Measurements from ENCODE around the gene MELTF. TPM values are rescaled to one million over a fixed set of nuclear protein-coding genes. Genes with fewer than 3 reads are reported as not detected.
A peak's percentile ranks its signal among the peaks of the same experiment; 100 is the strongest.
"Not testable (repeated sequence)": the region's sequence is repeated elsewhere in the genome, so short reads cannot be mapped to it uniquely, and the experiment has no call there.

MELTF gene
- 50.0 and 61.5 TPM in 2 replicates for total RNA-seq

DNA sequence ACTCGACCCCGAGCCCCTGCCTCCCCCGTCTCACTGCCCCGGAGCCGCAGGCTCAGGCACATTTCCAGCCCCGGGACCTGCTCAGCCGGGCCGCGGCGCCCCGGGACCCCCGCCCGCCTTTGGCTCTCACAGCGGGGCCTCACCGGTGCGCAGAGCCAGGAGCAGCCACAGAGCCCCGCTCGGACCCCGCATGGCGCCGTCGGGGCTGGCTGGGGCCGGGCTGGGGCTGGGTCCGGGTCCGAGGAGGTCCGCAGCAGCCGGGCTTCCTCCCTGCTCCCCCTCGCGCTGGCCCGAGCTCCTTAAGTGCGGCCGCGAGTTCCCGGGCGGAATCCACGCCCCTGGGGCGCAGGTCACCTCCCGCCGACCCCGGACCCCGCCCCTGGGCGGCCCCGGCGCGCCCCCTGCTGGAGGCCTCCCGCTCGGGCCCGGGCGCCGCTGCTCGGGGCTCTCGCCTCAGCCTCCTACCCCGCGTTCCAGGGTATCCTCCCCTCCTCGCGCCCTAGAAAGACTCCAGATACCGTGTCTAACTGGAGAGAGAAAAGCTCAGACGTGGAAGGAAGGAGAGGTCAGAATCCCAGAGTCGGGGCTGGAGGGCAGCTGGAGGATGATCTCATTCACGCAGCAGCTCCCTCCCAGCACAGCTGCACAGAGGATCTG, at the start of gene MELTF:
MELTF (minus strand) TSS at position 307 of the 657 bp plus-strand sequence; CDS start at position 192, 115 bp downstream.
- ATAC-seq (ENCODE audit: low read depth) (peak; percentile 73), DNase-seq (peak; percentile 83)
- H3K4me1 Mint-ChIP-seq: peaks cover 23% of the 10 kb centered on the region
- peak within 1 kb of the TSS; percentile 56 for H3K27ac Mint-ChIP-seq
- POLR2A ChIA-PET: interaction anchor here (0.6 to 4.9 kb wide), 9 partner anchors 8 to 290 kb away, joined by 3 to 50 read pairs (median 5); partner anchors contain the start of genes NCBP2 and PAK2
- CTCF ChIA-PET: interaction anchor here (0.8 to 4.9 kb wide), 13 partner anchors 9 to 160 kb away, joined by 3 to 78 read pairs (median 4); no protein-coding TSS in a partner anchor
- TF ChIP-seq, protein P1, sequence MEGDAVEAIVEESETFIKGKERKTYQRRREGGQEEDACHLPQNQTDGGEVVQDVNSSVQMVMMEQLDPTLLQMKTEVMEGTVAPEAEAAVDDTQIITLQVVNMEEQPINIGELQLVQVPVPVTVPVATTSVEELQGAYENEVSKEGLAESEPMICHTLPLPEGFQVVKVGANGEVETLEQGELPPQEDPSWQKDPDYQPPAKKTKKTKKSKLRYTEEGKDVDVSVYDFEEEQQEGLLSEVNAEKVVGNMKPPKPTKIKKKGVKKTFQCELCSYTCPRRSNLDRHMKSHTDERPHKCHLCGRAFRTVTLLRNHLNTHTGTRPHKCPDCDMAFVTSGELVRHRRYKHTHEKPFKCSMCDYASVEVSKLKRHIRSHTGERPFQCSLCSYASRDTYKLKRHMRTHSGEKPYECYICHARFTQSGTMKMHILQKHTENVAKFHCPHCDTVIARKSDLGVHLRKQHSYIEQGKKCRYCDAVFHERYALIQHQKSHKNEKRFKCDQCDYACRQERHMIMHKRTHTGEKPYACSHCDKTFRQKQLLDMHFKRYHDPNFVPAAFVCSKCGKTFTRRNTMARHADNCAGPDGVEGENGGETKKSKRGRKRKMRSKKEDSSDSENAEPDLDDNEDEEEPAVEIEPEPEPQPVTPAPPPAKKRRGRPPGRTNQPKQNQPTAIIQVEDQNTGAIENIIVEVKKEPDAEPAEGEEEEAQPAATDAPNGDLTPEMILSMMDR (IDR thresholded peaks at IDR 0.05): peak; percentile 93
- H3K4me3 Mint-ChIP-seq: peak within 1 kb of the TSS; percentile 82
- H3K27me3 Mint-ChIP-seq: peaks cover 24% of the 10 kb centered on the region
- H3K9me3 Mint-ChIP-seq: no peaks in the 10 kb centered on the region
- intact Hi-C loops (cut with micrococcal nuclease): loop anchor here (1.0 to 10.0 kb wide), 4 partner anchors 26 to 1125 kb away; partner anchors contain the start of gene TNK2
- H3K36me3 Mint-ChIP-seq (ENCODE audit: low read depth): no peaks in the 10 kb centered on the region

DNA sequence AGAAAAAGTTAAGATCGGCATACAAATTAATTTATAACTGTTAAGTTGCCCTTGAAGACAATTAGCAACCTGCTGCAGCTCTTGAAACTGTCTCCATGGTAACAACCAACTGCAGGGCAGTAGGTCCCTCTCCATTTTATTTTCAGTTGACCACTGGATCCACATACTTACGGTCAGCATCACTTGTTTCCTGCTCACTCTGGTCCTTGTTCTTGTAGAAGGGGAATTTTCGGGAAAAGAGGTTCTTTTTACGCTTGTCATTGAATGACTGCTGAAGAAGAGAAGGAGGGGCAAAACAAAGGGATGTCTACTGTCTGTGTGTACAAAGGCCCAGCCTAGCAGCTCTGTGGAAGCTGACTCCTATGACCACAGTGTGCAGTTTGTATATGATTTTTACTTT, 46.8 kb upstream of the MELTF start:
- Mint-ChIP-seq H3K4me1 (no peaks in the 10 kb centered on the region), H3K36me3 (ENCODE audit: low read depth) (peaks cover 49% of the 10 kb centered on the region), H3K9me3 (no peaks in the 10 kb centered on the region), H3K27me3 (no peaks in the 10 kb centered on the region), H3K27ac (no peak overlapping the region), H3K4me3 (no peak overlapping the region)
- TF ChIP-seq, protein P1 (IDR thresholded peaks at IDR 0.05): no peak
- CTCF ChIA-PET: no interaction called here
- ATAC-seq (ENCODE audit: low read depth): no peak
- DNase-seq: no peak
- POLR2A ChIA-PET: no interaction called here
- intact Hi-C loops (cut with micrococcal nuclease): no loop called here

DNA sequence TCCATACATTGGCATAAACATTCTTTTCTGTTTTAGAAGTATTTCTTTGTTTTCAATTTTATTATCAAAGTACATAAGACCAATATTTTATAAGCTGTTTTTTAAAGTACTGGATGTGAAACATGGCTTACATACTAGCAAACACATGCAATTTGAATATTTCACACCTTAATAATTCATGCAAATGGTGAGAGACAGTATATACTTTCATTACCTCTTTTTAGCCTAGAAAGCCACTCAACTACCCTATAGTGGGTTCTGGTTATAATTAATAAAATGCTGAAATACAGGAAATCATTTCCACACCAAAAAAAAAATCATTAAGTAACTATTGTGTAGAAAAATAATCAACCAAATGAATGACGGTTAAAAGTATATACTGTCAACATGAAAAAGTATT, 38.5 kb upstream of the MELTF start:
- DNase-seq (no peak), ATAC-seq (ENCODE audit: low read depth) (peak; percentile 69)
- ChIA-PET POLR2A (interaction anchor here (0.7 kb wide), 1 partner anchor 131 kb away, joined by 3 read pairs; no protein-coding TSS in a partner anchor), CTCF (no interaction called here)
- Mint-ChIP-seq H3K27ac (no peak overlapping the region), H3K4me1 (peaks cover 15% of the 10 kb centered on the region), H3K9me3 (no peaks in the 10 kb centered on the region), H3K36me3 (ENCODE audit: low read depth) (peaks cover 37% of the 10 kb centered on the region), H3K4me3 (no peak overlapping the region), H3K27me3 (no peaks in the 10 kb centered on the region)
- TF ChIP-seq, protein P1 (IDR thresholded peaks at IDR 0.05): no peak
- intact Hi-C loops (cut with micrococcal nuclease): no loop called here

DNA sequence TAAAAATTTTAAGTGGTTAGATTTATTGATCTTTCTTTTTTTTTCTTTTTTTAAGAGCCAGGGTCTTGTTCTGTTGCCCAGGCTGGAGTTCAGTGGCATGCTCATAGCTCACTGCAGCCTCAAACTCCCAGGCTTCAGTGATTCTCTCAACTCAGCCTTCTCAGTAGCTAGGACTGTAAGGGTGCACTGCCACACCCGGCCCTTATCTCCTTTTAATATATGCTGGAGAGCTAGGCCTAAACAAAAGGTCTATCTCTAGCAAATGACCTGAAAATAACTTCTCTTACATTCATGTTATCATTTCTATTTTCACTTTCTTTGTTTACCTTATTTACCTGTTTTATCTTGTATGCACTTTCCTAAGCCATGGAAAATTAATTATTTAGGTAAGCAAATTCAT, 35.2 kb upstream of the MELTF start:
- H3K4me3 Mint-ChIP-seq: no peak overlapping the region
- H3K27me3 Mint-ChIP-seq: no peaks in the 10 kb centered on the region
- peaks cover 15% of the 10 kb centered on the region for H3K4me1 Mint-ChIP-seq
- no peak overlapping the region for H3K27ac Mint-ChIP-seq
- POLR2A ChIA-PET: no interaction called here
- ATAC-seq (ENCODE audit: low read depth) (no peak), DNase-seq (no peak)
- peaks cover 55% of the 10 kb centered on the region for H3K36me3 Mint-ChIP-seq (ENCODE audit: low read depth)
- intact Hi-C loops (cut with micrococcal nuclease): no loop called here
- no peaks in the 10 kb centered on the region for H3K9me3 Mint-ChIP-seq
- CTCF ChIA-PET: no interaction called here
- TF ChIP-seq, protein P1 (IDR thresholded peaks at IDR 0.05): no peak

DNA sequence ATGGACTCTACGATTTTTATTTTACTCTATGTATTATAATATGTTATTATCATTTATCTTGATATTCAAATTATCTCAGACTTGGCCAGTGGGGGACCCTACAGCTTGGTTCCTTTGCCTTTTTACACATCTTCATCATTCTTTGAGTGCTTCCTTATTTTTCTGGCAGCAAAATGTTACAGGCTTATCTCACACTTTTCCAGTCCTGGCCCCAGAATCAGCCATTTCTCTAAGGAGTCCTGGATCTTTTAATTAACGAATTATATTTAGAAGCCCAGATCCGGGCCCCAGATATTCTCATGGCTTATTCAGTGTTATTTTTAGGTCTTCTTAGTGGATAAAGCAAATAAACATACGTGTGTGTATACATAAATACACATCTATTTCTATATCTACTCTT, 32.8 kb upstream of the MELTF start:
- CTCF ChIA-PET: interaction anchor here (0.5 kb wide), 1 partner anchor 126 kb away, joined by 3 read pairs; no protein-coding TSS in a partner anchor
- H3K36me3 Mint-ChIP-seq (ENCODE audit: low read depth): peaks cover 76% of the 10 kb centered on the region
- ATAC-seq (ENCODE audit: low read depth) (no peak), DNase-seq (no peak)
- H3K9me3 Mint-ChIP-seq: no peaks in the 10 kb centered on the region
- intact Hi-C loops (cut with micrococcal nuclease): no loop called here
- H3K4me3 Mint-ChIP-seq: no peak overlapping the region
- TF ChIP-seq, protein P1 (IDR thresholded peaks at IDR 0.05): no peak
- H3K27ac Mint-ChIP-seq: no peak overlapping the region
- H3K27me3 Mint-ChIP-seq: no peaks in the 10 kb centered on the region
- POLR2A ChIA-PET: no interaction called here
- H3K4me1 Mint-ChIP-seq: peaks cover 2% of the 10 kb centered on the region

DNA sequence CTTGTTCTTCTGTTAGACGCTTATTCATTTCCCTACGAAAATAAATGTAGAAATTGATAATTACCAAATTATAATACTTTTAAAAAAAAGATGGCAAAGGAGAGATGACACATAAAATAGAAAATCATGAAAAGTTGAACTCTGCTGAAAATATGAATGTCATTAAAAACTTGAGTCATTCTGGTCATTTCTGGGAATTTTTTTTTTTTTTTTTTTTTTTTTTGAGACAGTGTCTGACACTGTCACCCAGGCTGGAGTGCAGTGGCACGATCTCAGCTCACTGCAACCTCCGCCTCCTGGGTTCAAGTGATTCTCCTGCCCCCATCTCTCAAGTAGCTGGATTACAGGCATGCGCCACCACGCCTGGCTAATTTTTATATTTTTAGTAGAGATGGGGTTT, 22.0 kb upstream of the MELTF start:
- not testable (repeated sequence) for H3K9me3 Mint-ChIP-seq

More for the DNA sequence above, 22.0 kb upstream of the MELTF start:
- peaks cover 67% of the 10 kb centered on the region for H3K36me3 Mint-ChIP-seq (ENCODE audit: low read depth)
- intact Hi-C loops (cut with micrococcal nuclease); H3K27me3 Mint-ChIP-seq; DNase-seq; CTCF ChIA-PET; H3K4me3 Mint-ChIP-seq: not testable (repeated sequence)
- H3K4me1 Mint-ChIP-seq: peaks cover 11% of the 10 kb centered on the region
- H3K27ac Mint-ChIP-seq: peak overlapping the region; percentile 63
- ATAC-seq (ENCODE audit: low read depth): peak; percentile 39
- POLR2A ChIA-PET: interaction anchor here (2.2 kb wide), 1 partner anchor 28 kb away, joined by 8 read pairs; no protein-coding TSS in a partner anchor

All from activated B cell treated with CpG ODN at 0.5 μM for 24 hours (primary cell).